WTC11 (cell line): ENCODE data around the gene RRP36.

Experiments used
- ZNF281 ChIP-seq: sonication (generic); formaldehyde crosslinking; IDR thresholded peaks from 2 replicates; pipeline ENCODE4 v1.8.0; 2023; ENCODE audit warnings: mild to moderate bottlenecking, missing genetic modification reagents
- TF ChIP-seq, protein P1 (sequence below): fragments of 200-600 bp; IDR thresholded peaks from 2 replicates; pipeline ENCODE4 v1.8.0; 2022; ENCODE audit warnings: antibody characterized with exemption

DNA sequence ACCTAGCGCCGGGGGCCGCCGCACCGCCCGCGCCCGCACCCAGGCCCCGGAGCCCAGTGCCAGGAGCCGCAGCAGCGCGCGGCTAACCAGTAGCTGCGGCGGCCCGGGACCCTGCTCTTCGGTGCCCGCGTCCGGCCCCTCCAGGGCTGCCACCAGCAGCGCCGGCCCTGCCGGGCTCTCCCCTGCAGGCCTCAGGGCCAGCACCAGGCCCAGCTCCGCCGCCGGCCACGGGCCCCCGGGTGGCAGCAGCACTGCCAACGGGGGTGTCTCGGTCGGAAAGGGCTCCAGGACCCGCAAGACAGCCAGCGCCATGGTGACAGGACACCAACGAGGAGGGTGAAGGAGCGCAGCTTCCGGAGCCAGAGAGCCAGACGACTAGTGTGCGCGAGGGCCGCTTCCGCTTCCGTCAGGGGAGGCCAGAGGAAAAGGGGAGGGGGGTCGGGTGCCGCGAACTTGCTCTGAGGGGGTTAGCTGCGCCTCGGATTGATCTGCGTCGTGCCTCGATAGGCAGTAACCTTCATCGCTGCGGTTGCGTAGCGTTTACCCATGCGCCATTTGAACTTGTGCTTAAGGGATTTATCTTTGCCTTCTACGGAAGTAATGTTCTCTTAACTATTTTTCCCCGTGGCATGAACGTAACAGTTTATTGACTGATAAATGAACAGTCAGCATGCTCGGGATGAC lies 42.4 kb upstream of the RRP36 start, which contains the start of gene PEX6:
- no peak for TF ChIP-seq ZNF281 (CRISPR knock-in tag)
- TF ChIP-seq, protein P1, sequence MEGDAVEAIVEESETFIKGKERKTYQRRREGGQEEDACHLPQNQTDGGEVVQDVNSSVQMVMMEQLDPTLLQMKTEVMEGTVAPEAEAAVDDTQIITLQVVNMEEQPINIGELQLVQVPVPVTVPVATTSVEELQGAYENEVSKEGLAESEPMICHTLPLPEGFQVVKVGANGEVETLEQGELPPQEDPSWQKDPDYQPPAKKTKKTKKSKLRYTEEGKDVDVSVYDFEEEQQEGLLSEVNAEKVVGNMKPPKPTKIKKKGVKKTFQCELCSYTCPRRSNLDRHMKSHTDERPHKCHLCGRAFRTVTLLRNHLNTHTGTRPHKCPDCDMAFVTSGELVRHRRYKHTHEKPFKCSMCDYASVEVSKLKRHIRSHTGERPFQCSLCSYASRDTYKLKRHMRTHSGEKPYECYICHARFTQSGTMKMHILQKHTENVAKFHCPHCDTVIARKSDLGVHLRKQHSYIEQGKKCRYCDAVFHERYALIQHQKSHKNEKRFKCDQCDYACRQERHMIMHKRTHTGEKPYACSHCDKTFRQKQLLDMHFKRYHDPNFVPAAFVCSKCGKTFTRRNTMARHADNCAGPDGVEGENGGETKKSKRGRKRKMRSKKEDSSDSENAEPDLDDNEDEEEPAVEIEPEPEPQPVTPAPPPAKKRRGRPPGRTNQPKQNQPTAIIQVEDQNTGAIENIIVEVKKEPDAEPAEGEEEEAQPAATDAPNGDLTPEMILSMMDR = no peak
